ENCODE measurements around the gene KIT.

Gene KIT

GRCh38 chr4:54695337-54695736, 37.6 kb downstream of the KIT start:
- no peak for TF ChIP-seq POLR2AphosphoS5 (IDR thresholded peaks at IDR 0.05; ENCODE audit: low read depth)
- TF ChIP-seq SPI1 (IDR thresholded peaks at IDR 0.05; ENCODE audit: borderline replicate concordance, low read depth) = no peak
- TF ChIP-seq, protein P1, sequence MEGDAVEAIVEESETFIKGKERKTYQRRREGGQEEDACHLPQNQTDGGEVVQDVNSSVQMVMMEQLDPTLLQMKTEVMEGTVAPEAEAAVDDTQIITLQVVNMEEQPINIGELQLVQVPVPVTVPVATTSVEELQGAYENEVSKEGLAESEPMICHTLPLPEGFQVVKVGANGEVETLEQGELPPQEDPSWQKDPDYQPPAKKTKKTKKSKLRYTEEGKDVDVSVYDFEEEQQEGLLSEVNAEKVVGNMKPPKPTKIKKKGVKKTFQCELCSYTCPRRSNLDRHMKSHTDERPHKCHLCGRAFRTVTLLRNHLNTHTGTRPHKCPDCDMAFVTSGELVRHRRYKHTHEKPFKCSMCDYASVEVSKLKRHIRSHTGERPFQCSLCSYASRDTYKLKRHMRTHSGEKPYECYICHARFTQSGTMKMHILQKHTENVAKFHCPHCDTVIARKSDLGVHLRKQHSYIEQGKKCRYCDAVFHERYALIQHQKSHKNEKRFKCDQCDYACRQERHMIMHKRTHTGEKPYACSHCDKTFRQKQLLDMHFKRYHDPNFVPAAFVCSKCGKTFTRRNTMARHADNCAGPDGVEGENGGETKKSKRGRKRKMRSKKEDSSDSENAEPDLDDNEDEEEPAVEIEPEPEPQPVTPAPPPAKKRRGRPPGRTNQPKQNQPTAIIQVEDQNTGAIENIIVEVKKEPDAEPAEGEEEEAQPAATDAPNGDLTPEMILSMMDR (IDR thresholded peaks at IDR 0.05; ENCODE audit: insufficient read depth, low read length) = no peak
- no peak for TF ChIP-seq GABPA (IDR thresholded peaks at IDR 0.05; ENCODE audit: low read depth)
- TF ChIP-seq, protein P2, sequence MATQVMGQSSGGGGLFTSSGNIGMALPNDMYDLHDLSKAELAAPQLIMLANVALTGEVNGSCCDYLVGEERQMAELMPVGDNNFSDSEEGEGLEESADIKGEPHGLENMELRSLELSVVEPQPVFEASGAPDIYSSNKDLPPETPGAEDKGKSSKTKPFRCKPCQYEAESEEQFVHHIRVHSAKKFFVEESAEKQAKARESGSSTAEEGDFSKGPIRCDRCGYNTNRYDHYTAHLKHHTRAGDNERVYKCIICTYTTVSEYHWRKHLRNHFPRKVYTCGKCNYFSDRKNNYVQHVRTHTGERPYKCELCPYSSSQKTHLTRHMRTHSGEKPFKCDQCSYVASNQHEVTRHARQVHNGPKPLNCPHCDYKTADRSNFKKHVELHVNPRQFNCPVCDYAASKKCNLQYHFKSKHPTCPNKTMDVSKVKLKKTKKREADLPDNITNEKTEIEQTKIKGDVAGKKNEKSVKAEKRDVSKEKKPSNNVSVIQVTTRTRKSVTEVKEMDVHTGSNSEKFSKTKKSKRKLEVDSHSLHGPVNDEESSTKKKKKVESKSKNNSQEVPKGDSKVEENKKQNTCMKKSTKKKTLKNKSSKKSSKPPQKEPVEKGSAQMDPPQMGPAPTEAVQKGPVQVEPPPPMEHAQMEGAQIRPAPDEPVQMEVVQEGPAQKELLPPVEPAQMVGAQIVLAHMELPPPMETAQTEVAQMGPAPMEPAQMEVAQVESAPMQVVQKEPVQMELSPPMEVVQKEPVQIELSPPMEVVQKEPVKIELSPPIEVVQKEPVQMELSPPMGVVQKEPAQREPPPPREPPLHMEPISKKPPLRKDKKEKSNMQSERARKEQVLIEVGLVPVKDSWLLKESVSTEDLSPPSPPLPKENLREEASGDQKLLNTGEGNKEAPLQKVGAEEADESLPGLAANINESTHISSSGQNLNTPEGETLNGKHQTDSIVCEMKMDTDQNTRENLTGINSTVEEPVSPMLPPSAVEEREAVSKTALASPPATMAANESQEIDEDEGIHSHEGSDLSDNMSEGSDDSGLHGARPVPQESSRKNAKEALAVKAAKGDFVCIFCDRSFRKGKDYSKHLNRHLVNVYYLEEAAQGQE (IDR thresholded peaks at IDR 0.05; ENCODE audit: insufficient replicate concordance, low read depth) = no peak
- no peak for DNase-seq (ENCODE audit: low read depth in 1 of 2, low spot score in 1 of 2)
- no peaks in the 10 kb centered on the region for H3K27me3 ChIP-seq (ENCODE audit: insufficient read depth, poor library complexity, severe bottlenecking)
- H3K4me3 ChIP-seq (replicated peaks; ENCODE audit: insufficient read depth, low read length) = no peak overlapping the region
- no peak overlapping the region for H3K27ac ChIP-seq (replicated peaks)

- TF ChIP-seq POLR2AphosphoS5 (IDR thresholded peaks at IDR 0.05; ENCODE audit: low read depth) = no peak
- no peak for TF ChIP-seq GABPA (IDR thresholded peaks at IDR 0.05; ENCODE audit: low read depth)
- TF ChIP-seq SPI1 (IDR thresholded peaks at IDR 0.05; ENCODE audit: borderline replicate concordance, low read depth) = no peak
- TF ChIP-seq, protein P1 (IDR thresholded peaks at IDR 0.05; ENCODE audit: insufficient read depth, low read length) = no peak
- TF ChIP-seq, protein P2 (IDR thresholded peaks at IDR 0.05; ENCODE audit: insufficient replicate concordance, low read depth) = no peak
- Histone ChIP-seq H3K4me3 (replicated peaks; ENCODE audit: insufficient read depth, low read length) (no peak overlapping the region), H3K27ac (replicated peaks) (no peak overlapping the region), H3K27me3 (ENCODE audit: insufficient read depth, poor library complexity, severe bottlenecking) (no peaks in the 10 kb centered on the region)
- no peak for DNase-seq (ENCODE audit: low read depth in 1 of 2, low spot score in 1 of 2)
Measured at GRCh38 chr4:54695788-54696187, 38.0 kb downstream of the KIT start.

- no peak for DNase-seq (ENCODE audit: low read depth in 1 of 2, low spot score in 1 of 2)
- Histone ChIP-seq H3K27me3 (ENCODE audit: insufficient read depth, poor library complexity, severe bottlenecking) (no peaks in the 10 kb centered on the region), H3K4me3 (replicated peaks; ENCODE audit: insufficient read depth, low read length) (no peak overlapping the region), H3K27ac (replicated peaks) (no peak overlapping the region)
- TF ChIP-seq SPI1 (IDR thresholded peaks at IDR 0.05; ENCODE audit: borderline replicate concordance, low read depth) = no peak
- TF ChIP-seq, protein P1 (IDR thresholded peaks at IDR 0.05; ENCODE audit: insufficient read depth, low read length) = no peak
- no peak for TF ChIP-seq POLR2AphosphoS5 (IDR thresholded peaks at IDR 0.05; ENCODE audit: low read depth)
- no peak for TF ChIP-seq GABPA (IDR thresholded peaks at IDR 0.05; ENCODE audit: low read depth)
- TF ChIP-seq, protein P2 (IDR thresholded peaks at IDR 0.05; ENCODE audit: insufficient replicate concordance, low read depth) = no peak
Measured at GRCh38 chr4:54696649-54697048, 38.9 kb downstream of the KIT start.

Data from HL-60 (cell line).